ENCODE results near the gene PFDN6. TPM values are rescaled to one million over a fixed set of nuclear protein-coding genes. Genes with fewer than 3 reads are reported as not detected.

The PFDN6 gene
- total and polyA plus RNA-seq, 9 of the 15 experiments (the other 6 are each of a cell fraction or from before 2014, with no cell fraction given), result 6.8 to 475 (median 216) TPM

- TF ChIP-seq MYBL2 (IDR thresholded peaks at IDR 0.05; ENCODE audit: low read depth), result no peak; the same call in 1 of the 2 replicates
- no peak for TF ChIP-seq MYBL2 (CRISPR knock-in tag; IDR thresholded peaks at IDR 0.05; ENCODE audit: borderline replicate concordance)
- TF ChIP-seq ZNF253 (CRISPR knock-in tag; conservative IDR thresholded peaks at IDR 0.05), result no peak
- no peak for TF ChIP-seq ZNF445 (CRISPR knock-in tag; IDR thresholded peaks at IDR 0.05; ENCODE audit: low read depth)
- TF ChIP-seq TCF7L2 (IDR thresholded peaks at IDR 0.05; ENCODE audit: low read depth, low read length), result no peak
- peak; percentile 43; the same call in 1 of the 2 replicates for TF ChIP-seq LEF1 (IDR thresholded peaks at IDR 0.05)
- no peak for TF ChIP-seq SREBF1 (IDR thresholded peaks at IDR 0.05; ENCODE audit: borderline replicate concordance, low read depth, low read length)
- TF ChIP-seq GTF2E2 (tag; IDR thresholded peaks at IDR 0.05), result no peak
- no peak for TF ChIP-seq BRD4 (IDR thresholded peaks at IDR 0.05)
- TF ChIP-seq ZNF778 (CRISPR knock-in tag; IDR thresholded peaks at IDR 0.05), result no peak
- no peak for TF ChIP-seq ZBTB9 (CRISPR knock-in tag; IDR thresholded peaks at IDR 0.05)
- no peak for TF ChIP-seq E2F8 (IDR thresholded peaks at IDR 0.05; ENCODE audit: low read depth, partially characterized antibody)
- TF ChIP-seq CSDE1 (IDR thresholded peaks at IDR 0.05), result no peak
- TF ChIP-seq USF2 (CRISPR knock-in tag; IDR thresholded peaks at IDR 0.05), result no peak
- TF ChIP-seq EP300 (IDR thresholded peaks at IDR 0.05; ENCODE audit: low read length), result no peak
- no peak for TF ChIP-seq RNF2 (IDR thresholded peaks at IDR 0.05)
- no peak for TF ChIP-seq PURB (CRISPR knock-in tag; IDR thresholded peaks at IDR 0.05; ENCODE audit: low read depth)
- TF ChIP-seq CBX5 (IDR thresholded peaks at IDR 0.05; ENCODE audit: borderline replicate concordance, low read depth), result no peak
- no peak for TF ChIP-seq SNAPC5 (CRISPR knock-in tag; IDR thresholded peaks at IDR 0.05)
Measured at GRCh38 chr6:33317669-33318425, 28.4 kb downstream of the PFDN6 start, which contains the start of gene ZBTB22 (continued).

All from K562 (cell line).